HFFc6 (cell line): Measurements from ENCODE around the gene C9orf78. TPM values are rescaled to one million over a fixed set of nuclear protein-coding genes. Genes with fewer than 3 reads are reported as not detected.

Experiments
- DNase-seq: peaks from one replicate; pipeline ENCODE4 v3.0.0-alpha.2; 2018
- H3K27ac Mint-ChIP-seq: 2 replicates; pipeline ENCODE4 v1.8.0; 2020; ENCODE audit warnings: mild to moderate bottlenecking, mixed read lengths
- H3K27me3 Mint-ChIP-seq: 2 replicates; pipeline ENCODE4 v1.8.0; 2021; ENCODE audit warnings: mild to moderate bottlenecking, moderate library complexity, mixed read lengths; ENCODE audit not compliant: insufficient read depth
- H3K36me3 Mint-ChIP-seq: 2 replicates; pipeline ENCODE4 v1.8.0; 2021; ENCODE audit warnings: low read depth, mixed read lengths
- H3K4me1 Mint-ChIP-seq: 2 replicates; pipeline ENCODE4 v1.8.0; 2020; ENCODE audit warnings: low read depth, mixed read lengths
- H3K4me3 Mint-ChIP-seq: 2 replicates; pipeline ENCODE4 v1.8.0; 2020; ENCODE audit warnings: mild to moderate bottlenecking, moderate library complexity, mixed read lengths
- H3K9me3 Mint-ChIP-seq: 2 replicates; pipeline ENCODE4 v1.8.0; 2020; ENCODE audit warnings: mild to moderate bottlenecking, mixed read lengths
- long read RNA-seq: library from polyadenylated mRNA; unstranded; transcript quantifications from one replicate; pipeline ENCODE4 v2.0.0, GENCODE V29; 2019
- total RNA-seq, 6 experiments: library from RNA; stranded (reverse); fragmentation: NEBNext Ultra II Directional; extraction: Animal tissue kit (Norgen Biotek cat#: 25700); gene quantifications; 2 replicates in 1 of 6; 3 replicates in 5 of 6; pipeline ENCODE4 v1.2.3, GENCODE V29; 2021
- TF ChIP-seq, protein P1 (sequence below): fragments of 200-600 bp; sonication (generic); IDR thresholded peaks from 2 replicates; pipeline ENCODE4 v1.5.0; 2021; ENCODE audit warnings: antibody characterized with exemption, mild to moderate bottlenecking

Gene C9orf78, protein sequence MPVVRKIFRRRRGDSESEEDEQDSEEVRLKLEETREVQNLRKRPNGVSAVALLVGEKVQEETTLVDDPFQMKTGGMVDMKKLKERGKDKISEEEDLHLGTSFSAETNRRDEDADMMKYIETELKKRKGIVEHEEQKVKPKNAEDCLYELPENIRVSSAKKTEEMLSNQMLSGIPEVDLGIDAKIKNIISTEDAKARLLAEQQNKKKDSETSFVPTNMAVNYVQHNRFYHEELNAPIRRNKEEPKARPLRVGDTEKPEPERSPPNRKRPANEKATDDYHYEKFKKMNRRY
- 10 to 100 TPM; 42.8 to 52.7 (median 48.5) TPM for total RNA-seq
- long read RNA-seq, transcript C9orf78-201 (9 exons, 1,795 nt): major isoform, 117 of 138 reads
- long read RNA-seq, partial matches to known transcripts: 7 of 138 reads
- long read RNA-seq, other reads (novel, unspliced or antisense): 14 of 138 reads

- peak within 1 kb of the TSS; percentile 99 for H3K4me3 Mint-ChIP-seq
- H3K27me3 Mint-ChIP-seq: peaks cover 4% of the 10 kb centered on the region
- TF ChIP-seq, protein P1, sequence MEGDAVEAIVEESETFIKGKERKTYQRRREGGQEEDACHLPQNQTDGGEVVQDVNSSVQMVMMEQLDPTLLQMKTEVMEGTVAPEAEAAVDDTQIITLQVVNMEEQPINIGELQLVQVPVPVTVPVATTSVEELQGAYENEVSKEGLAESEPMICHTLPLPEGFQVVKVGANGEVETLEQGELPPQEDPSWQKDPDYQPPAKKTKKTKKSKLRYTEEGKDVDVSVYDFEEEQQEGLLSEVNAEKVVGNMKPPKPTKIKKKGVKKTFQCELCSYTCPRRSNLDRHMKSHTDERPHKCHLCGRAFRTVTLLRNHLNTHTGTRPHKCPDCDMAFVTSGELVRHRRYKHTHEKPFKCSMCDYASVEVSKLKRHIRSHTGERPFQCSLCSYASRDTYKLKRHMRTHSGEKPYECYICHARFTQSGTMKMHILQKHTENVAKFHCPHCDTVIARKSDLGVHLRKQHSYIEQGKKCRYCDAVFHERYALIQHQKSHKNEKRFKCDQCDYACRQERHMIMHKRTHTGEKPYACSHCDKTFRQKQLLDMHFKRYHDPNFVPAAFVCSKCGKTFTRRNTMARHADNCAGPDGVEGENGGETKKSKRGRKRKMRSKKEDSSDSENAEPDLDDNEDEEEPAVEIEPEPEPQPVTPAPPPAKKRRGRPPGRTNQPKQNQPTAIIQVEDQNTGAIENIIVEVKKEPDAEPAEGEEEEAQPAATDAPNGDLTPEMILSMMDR: peak; percentile 29; the same call in 1 of the 2 replicates
- peak; percentile 88 for DNase-seq
- H3K27ac Mint-ChIP-seq: peak within 1 kb of the TSS; percentile 96
- H3K9me3 Mint-ChIP-seq: no peaks in the 10 kb centered on the region
- H3K36me3 Mint-ChIP-seq: peaks cover 15% of the 10 kb centered on the region
- peaks cover 55% of the 10 kb centered on the region for H3K4me1 Mint-ChIP-seq
These were observed at the start of gene C9orf78, which contains the start of gene USP20 for GRCh38 chr9:129835128-129835859. TSS of gene C9orf78 (minus strand) at chr9:129835275. CDS start at chr9:129835221, 54 bp downstream. TSS of gene USP20 (plus strand) at chr9:129835458. CDS start at chr9:129852556, 17,098 bp downstream.

DNA sequence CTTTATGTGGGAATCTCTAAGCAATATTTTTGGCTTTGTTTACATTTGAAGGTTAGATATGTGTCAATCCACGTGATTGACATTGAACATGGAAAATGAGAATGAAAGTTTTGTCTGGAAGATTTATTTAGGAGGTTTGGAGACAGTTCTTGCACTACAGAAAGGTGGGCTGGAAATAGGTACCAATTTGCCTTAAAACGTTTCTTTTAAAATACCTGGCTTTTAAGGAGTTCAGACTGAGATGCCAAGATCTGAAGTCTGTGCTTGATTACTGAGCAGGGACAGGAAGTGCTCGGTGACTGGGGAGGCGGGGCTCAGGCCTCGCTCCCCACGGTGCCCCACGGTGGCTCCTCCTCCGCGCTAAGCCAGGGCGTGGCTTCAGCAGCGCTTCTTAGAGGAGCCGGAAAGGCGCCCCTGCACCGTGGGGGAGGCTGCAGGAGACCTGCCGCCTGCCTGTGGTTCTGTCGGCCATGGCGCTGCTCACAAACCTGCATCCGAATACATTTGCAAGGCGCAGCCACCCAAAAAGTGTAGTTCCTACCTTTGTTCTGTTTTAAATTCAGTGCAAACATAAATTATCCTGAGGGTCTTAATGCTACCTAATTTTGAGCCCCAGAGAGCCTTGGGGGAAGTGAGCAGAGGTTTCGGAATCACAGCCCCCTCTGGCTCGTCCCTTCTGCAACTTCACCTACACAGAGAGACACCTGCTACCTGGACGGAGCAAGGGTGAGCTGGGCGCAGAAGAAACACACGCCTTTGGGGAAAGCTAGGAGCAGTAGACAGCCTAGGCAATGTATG, 49.3 kb upstream of the C9orf78 start:
- H3K4me3 Mint-ChIP-seq: peak overlapping the region; percentile 74
- H3K36me3 Mint-ChIP-seq: peaks cover 10% of the 10 kb centered on the region
- H3K27ac Mint-ChIP-seq: peak overlapping the region; percentile 76
- no peaks in the 10 kb centered on the region for H3K9me3 Mint-ChIP-seq
- no peaks in the 10 kb centered on the region; the same call in none of the 2 replicates for H3K27me3 Mint-ChIP-seq
- TF ChIP-seq, protein P1: no peak
- peak; percentile 54 for DNase-seq
- H3K4me1 Mint-ChIP-seq: peaks cover 44% of the 10 kb centered on the region

- DNase-seq: no peak
These were observed 46.7 kb upstream of the C9orf78 start for GRCh38 chr9:129881547-129882324.

DNA sequence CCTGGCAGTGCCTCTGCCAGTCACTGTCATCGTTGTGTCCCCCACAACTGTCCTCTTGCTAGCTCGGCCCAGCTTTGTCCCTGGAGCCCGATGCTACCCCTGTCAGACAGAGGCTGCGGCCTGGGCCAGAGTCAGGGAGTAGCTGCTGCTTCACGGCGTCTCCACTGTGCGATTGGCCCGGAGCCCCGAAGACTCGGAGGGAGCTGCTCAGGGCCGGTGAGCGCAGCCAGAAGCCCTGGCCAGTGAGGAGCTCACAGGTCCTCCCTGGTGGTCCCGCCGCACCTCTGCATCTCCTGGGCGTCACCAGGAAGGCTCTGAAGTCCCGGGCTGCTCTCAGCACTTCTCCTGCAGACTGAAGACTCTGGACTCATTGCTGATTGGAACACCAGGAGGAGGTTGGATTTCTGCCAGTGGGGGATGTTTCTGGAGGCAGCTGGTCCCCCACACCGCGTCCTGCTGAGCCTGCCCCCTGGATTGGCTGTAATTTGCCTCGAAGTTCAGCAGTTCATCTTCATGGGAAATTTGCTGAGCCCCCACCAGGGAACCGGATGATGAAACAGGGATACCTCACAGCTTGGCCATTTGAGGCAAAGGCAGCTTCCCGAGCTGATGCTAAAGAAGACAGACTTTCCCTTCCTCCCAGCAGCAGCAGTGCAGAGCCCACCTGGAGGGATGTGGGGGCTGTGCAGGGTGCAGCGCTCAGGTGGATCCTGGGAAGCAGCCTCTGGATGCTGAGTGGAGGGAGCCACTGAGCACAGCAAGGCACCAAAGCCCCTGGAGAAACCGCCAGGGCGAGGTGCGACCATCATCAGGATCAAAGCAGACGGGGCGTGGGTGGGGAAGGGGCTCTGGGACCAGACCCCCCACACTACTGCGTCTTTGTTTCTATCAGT, 45.8 kb upstream of the C9orf78 start:
- H3K9me3 Mint-ChIP-seq: no peaks in the 10 kb centered on the region
- H3K4me3 Mint-ChIP-seq: no peak overlapping the region
- no peak for DNase-seq
- TF ChIP-seq, protein P1: no peak
- no peak overlapping the region for H3K27ac Mint-ChIP-seq
- H3K36me3 Mint-ChIP-seq: no peaks in the 10 kb centered on the region
- H3K4me1 Mint-ChIP-seq: peaks cover 23% of the 10 kb centered on the region
- H3K27me3 Mint-ChIP-seq: no peaks in the 10 kb centered on the region; the same call in 1 of the 2 replicates

More at GRCh38 chr9:129881547-129882324, 46.7 kb upstream of the C9orf78 start:
- Mint-ChIP-seq H3K27me3 (no peaks in the 10 kb centered on the region; the same call in 1 of the 2 replicates), H3K36me3 (no peaks in the 10 kb centered on the region), H3K4me1 (peaks cover 30% of the 10 kb centered on the region), H3K27ac (no peak overlapping the region), H3K4me3 (no peak overlapping the region), H3K9me3 (no peaks in the 10 kb centered on the region)
- TF ChIP-seq, protein P1: no peak
